ENCODE data around the gene UBR1. TPM values are rescaled to one million over a fixed set of nuclear protein-coding genes. Genes with fewer than 3 reads are reported as not detected.

The UBR1 gene
- total RNA-seq, 1 experiment from 2014 or later: 17.9 TPM

DNA sequence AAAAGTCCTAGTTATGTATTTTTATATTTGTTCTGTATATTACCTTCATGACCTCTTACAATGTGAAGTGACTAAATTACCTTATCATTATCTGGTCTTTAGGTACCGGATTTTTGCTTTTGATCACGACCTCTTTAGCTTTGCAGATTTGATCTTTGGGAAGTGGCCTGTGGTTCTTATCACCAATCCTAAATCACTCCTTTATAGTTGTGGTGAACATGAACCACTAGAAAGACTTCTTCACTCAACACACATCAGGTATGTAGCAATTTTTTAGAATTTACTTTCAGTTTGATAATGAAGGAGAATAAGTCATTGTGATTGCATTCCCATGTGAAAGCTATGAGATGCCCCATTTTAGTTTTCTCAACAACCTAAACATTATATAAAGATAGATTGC lies 45.9 kb upstream of the UBR1 start:
- no peak overlapping the region for H3K27ac ChIP-seq (ENCODE audit: low read depth, low read length)
- TF ChIP-seq ZBTB33 (IDR thresholded peaks at IDR 0.05; ENCODE audit: extremely low read depth, insufficient replicate concordance, low read length) (no peak), CTCF (IDR thresholded peaks at IDR 0.05 in 2 of 3, conservative IDR thresholded peaks at IDR 0.05 in 1 of 3; ENCODE audit: borderline replicate concordance in 1 of 3, insufficient read depth in 1 of 3, low read depth in 2 of 3, low read length in 2 of 3) (no peak), REST (IDR thresholded peaks at IDR 0.05; ENCODE audit: low read depth) (no peak), RAD21 (IDR thresholded peaks at IDR 0.05; ENCODE audit: low read depth) (no peak), SRF (IDR thresholded peaks at IDR 0.05; ENCODE audit: low read depth) (no peak), CBX3 (IDR thresholded peaks at IDR 0.05; ENCODE audit: low read depth) (no peak), SIN3A (IDR thresholded peaks at IDR 0.05; ENCODE audit: low read depth) (no peak), ELF1 (IDR thresholded peaks at IDR 0.05; ENCODE audit: borderline replicate concordance, low read depth) (no peak), CEBPB (IDR thresholded peaks at IDR 0.05; ENCODE audit: low read depth) (no peak), EZH2 (IDR thresholded peaks at IDR 0.05) (no peak), ZNF274 (IDR thresholded peaks at IDR 0.05; ENCODE audit: low read depth, low read length) (no peak), FOSL1 (IDR thresholded peaks at IDR 0.05; ENCODE audit: low read depth) (no peak), EZH2phosphoT487 (IDR thresholded peaks at IDR 0.05; ENCODE audit: borderline replicate concordance) (no peak)
- TF ChIP-seq, protein P1, sequence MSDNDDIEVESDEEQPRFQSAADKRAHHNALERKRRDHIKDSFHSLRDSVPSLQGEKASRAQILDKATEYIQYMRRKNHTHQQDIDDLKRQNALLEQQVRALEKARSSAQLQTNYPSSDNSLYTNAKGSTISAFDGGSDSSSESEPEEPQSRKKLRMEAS (IDR thresholded peaks at IDR 0.05): no peak
- no TSS peak for BruUV-seq (replicated peaks)

More for the DNA sequence above, 45.9 kb upstream of the UBR1 start:
- Histone ChIP-seq H3K4me1 (ENCODE audit: control insufficient read depth in 1 of 2, insufficient read depth in 2 of 2, low read length in 2 of 2) (peaks cover 0 to 5% of the 10 kb centered on the region in 2 experiments; a peak in 1 of 4 replicates), H3K9me3 (ENCODE audit: control insufficient read depth in 1 of 2, insufficient read depth in 1 of 2, low read depth in 1 of 2, low read length in 2 of 2) (no peaks in the 10 kb centered on the region), H3K4me3 (replicated peaks in 1 of 2; ENCODE audit: low read depth in 1 of 2, low read length in 2 of 2) (no peak overlapping the region), H2AFZ (ENCODE audit: low read depth, low read length, poor library complexity, severe bottlenecking) (no peak overlapping the region), H3K79me2 (ENCODE audit: insufficient read depth, low read length) (no peaks in the 10 kb centered on the region), H3K9me2 (ENCODE audit: insufficient read depth) (no peaks in the 10 kb centered on the region), H4K20me1 (ENCODE audit: insufficient read depth) (no peaks in the 10 kb centered on the region), H3K4me2 (ENCODE audit: low read length) (no peak overlapping the region), H3K36me3 (ENCODE audit: control insufficient read depth in 1 of 2, insufficient read depth in 2 of 2, low read length in 2 of 2) (peaks cover 3 to 12% of the 10 kb centered on the region in 2 experiments), H3K27me3 (ENCODE audit: insufficient read depth, low read length) (no peaks in the 10 kb centered on the region), H3K9ac (ENCODE audit: low read length) (no peak overlapping the region)
- RAD21 ChIA-PET (ENCODE audit: low non-redundant PET in 1 of 2, low total read pairs in 2 of 2, uncharacterized antibody in 2 of 2, unreplicated experiment in 2 of 2): no interaction called here
- POLR2A ChIA-PET: no interaction called here
- ATAC-seq (no peak), DNase-seq (ENCODE audit: low read depth, low spot score) (no peak)
- CTCF ChIA-PET: no interaction called here
- intact Hi-C loops (cut with micrococcal nuclease): no loop called here

Measured in HCT116 (cell line).